Measurements from ENCODE around the gene FAU.

DNA sequence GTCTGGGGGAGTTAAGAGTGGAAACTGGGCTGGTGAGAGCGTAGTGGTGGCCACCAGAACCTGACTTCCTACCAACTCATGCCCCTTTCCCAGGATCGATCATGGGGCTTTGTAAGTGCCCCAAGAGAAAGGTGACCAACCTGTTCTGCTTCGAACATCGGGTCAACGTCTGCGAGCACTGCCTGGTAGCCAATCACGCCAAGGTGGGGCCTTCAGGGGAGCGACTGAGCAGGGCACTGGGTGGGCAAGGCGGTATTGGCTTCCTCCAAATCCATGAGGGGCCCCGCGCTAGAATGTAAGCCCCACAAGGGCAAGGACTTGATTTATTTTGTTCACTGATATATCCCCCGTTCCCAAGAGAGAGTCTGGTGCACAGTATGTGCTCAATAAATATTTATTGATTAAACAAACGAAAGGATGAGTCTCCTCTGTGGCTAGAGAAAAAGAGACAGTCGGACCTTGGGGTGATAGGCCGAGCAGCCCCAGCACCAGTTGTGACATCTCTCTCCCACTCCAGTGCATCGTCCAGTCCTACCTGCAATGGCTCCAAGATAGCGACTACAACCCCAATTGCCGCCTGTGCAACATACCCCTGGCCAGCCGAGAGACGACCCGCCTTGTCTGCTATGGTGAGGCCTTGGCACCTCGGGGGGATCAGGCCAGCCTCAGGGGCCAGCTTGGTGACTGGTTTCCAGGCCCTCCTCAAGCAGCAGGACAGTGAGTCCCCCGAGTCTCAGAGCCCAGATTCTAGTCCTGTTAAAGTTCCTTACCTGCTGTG lies 37.1 kb downstream of the FAU start:
- TF ChIP-seq, protein P1, sequence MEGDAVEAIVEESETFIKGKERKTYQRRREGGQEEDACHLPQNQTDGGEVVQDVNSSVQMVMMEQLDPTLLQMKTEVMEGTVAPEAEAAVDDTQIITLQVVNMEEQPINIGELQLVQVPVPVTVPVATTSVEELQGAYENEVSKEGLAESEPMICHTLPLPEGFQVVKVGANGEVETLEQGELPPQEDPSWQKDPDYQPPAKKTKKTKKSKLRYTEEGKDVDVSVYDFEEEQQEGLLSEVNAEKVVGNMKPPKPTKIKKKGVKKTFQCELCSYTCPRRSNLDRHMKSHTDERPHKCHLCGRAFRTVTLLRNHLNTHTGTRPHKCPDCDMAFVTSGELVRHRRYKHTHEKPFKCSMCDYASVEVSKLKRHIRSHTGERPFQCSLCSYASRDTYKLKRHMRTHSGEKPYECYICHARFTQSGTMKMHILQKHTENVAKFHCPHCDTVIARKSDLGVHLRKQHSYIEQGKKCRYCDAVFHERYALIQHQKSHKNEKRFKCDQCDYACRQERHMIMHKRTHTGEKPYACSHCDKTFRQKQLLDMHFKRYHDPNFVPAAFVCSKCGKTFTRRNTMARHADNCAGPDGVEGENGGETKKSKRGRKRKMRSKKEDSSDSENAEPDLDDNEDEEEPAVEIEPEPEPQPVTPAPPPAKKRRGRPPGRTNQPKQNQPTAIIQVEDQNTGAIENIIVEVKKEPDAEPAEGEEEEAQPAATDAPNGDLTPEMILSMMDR (IDR thresholded peaks at IDR 0.05), result no peak
- TF ChIP-seq POLR2AphosphoS5 (IDR thresholded peaks at IDR 0.05), result no peak

All from esophagus muscularis mucosa (tissue), 3 donors.